GM20431 (cell line): ENCODE measurements around the gene ANKRA2.

Experiments
- in situ Hi-C: fragments of 300-500 bp; cut with MseI, MboI; formaldehyde crosslinking; loops from one replicate; pipeline ENCODE4 v1.15.0; 2020; ENCODE audit warnings: low sequenced_read_pairs; ENCODE audit not compliant: unreplicated experiment

The ANKRA2 gene

DNA sequence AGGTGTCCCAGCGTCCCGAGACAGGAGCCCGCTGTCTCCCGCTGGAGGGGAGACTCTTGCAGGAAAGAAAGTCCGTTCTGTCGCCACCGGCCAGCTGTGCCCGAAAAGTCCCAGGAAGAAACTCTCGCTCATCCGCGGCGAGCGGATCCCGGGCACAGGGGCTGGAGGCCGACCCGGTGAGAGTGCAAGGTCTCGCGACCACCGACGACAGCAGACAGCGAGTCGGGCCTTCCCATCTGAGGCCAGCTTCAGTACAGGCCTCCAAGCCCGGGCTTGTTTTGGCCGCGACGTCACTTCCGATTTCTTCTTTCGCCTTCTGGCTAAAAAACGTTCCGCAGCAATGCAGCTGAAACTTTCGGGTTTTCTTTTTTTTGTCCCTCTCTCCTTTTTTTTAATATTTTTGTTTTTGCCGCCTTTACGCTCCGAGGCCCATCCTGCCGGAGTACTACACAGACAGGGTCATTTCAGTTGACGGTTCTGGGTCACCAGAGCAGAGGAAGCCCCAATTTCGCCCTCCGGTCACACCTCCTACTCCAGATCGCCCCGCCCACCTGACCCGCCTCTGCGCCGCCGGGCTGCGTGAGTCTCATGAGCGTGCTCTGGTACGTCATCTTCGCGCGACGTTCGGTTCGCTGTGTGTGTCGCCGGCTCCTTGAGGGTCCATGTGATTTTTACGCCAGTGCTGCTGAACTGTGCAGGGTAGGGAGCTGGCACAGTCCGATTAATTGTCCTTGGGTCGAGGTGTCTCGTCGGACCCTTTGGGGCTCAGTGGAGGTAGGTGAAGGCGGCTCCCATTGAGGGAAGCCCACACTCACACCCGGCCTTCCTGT is at the start of gene ANKRA2, which contains the start of gene UTP15:
Gene ANKRA2, minus strand, starts transcription at position 501 of the 830 bp plus-strand sequence. CDS start 2,758 bp downstream, outside the sequence.
Gene UTP15, plus strand, starts transcription at position 605 of the 830 bp plus-strand sequence. CDS start 1,602 bp downstream, outside the sequence.
- in situ Hi-C loops = no loop called here

DNA sequence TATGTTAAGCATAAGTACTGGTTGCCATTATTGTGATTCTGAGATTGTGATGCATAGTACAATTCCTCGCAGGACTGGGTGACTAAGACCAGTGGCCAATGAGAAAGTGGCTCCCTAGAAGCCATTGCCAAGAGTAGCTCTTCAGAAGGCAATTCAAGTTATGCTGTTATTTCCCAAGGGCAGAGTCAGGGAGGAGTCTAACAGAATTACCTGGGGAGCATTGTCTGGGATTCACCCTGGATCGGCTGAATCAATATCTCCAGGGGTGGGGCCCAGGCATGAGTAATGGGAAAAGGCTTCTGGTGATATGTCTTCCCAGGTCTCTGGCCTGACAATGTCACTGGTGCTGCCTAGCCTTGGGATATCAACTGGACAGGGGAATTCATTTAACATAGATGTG is 49.6 kb upstream of the ANKRA2 start:
- in situ Hi-C loops = no loop called here

DNA sequence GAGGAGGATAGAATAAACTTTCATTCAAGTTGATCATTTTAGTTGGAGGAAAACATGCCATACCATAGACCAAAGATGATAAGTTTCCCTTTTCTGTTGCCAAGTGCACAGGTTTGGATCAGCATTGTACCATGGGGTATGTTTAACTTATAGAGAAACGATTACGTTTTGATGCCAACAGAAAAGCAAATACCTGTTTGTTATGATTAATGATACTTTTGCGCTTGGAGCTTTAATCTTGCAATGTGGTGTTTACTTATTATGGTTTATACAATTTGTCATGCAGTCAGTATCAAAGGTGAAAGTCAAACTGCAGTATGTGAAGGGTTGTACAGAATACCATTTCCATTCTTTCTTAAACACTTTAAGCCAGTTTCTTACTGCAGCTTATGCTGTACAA is 47.4 kb upstream of the ANKRA2 start:
- in situ Hi-C loops = no loop called here

- in situ Hi-C loops = no loop called here
These were observed 41.8 kb upstream of the ANKRA2 start for GRCh38 chr5:73607228-73607627.

DNA sequence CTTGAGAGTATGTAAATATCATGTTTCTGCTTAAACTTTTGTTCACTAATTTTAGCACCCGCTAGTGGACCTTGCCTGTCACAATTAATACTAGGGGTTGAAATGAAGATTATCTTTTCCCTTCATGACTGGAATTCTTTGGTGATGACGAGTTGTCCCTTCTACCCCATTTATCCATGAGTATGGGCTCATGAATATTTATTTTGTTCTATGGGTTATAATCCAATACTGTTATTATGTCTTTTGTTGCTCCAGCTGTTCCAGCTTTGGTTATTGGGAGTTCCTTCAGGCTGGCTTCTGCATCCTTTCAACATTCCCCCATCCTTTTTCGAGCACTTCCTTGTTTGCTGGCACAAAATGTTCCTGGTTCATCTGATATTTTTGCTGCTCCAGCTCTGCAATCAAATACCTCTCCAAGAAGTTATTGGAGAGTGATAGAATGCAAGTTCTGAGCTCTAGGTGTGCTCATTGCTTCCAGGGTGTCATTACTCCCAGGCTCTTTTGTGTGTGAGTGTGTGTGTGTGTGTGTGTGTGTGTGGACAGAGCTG is 40.8 kb upstream of the ANKRA2 start:
- in situ Hi-C loops = no loop called here

GRCh38 chr5:73605223-73606087 is 40.0 kb upstream of the ANKRA2 start:
- in situ Hi-C loops = no loop called here

DNA sequence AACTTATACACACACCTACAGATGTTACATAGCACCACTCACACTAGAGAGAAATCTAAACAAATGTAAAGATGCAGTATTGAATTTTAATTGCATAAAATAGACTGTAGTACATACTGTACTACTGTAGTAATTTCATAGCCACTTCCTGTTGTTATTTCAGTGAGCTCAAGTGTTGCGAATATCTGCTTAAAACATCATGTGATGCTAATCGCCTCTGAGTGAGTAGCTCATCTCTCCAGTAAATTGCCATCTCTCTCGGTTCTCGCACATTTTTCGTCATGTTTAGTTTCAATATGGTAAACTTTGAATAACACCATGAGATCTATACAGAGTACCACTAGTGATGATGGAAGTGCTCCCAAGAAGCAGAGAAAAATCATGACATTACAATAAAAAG is 38.6 kb upstream of the ANKRA2 start:
- in situ Hi-C loops = no loop called here

DNA sequence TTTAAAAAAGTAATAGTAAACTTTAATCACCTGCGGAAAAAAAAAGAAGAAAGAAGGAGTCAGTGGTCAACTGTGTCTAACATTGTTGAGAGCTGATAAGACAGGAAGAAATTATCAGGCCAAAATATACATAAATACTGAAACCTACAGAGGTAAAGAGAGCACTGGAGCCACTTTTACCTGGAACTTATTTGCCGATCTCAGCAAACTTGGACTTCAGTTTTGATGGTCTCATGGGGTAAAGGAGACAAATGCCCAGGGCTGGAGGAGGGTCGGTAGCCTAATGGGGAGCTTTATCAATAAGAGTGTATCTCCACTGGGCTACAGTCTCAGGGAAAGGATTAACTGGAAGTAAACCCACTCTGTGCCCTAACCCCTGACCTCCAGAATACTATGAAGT is 33.9 kb upstream of the ANKRA2 start:
- in situ Hi-C loops = loop anchor here (25.0 kb wide), 1 partner anchor 1063 kb away; no protein-coding TSS in a partner anchor

DNA sequence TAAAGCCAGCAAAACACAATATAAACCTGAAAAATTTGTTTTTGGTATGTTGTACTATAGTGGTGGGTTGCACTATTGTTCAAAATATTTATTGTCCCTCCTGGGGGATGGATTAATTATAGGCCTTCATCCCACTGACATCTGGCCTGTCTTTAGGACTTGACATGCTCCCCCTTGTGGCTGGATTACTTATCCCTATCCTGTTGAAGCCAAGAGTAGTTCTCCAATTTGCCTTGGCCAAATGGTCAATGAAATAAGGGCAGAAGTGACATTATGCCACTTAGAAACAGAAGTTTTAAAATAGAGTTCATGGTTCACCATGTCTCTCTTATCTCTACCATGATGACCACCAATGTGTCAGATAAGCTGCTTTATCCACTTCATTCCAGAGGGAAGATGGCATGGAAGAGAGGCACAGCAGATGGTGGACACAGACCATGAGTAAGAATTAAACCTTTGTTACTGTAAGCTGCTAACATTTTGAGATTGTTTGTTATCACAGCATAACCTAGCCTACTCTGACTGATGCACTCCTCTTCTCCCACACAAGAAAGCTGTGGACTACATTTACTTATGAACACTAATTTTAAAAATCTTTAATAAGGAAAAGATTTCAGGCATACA is 31.4 kb upstream of the ANKRA2 start:
- in situ Hi-C loops = loop anchor here (25.0 kb wide), 1 partner anchor 1065 kb away; no protein-coding TSS in a partner anchor

DNA sequence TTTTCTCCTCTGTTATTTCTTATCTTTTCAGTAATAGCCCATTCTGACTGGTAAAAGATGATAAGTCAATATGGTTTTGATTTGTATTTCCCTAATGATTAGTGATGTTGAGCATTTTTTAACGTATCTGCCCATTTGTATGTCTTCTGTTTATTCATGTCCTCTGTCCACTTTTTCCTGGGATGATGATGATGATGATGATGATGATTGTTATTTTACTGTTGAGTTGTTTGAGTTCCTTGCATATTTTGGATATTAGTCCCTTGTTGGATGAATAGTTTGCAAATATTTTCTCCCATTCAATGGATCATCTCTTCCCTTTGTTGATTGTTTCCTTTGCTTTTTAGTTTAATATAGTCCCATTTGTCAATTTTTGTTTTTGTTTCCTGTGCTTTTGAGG is 27.1 kb upstream of the ANKRA2 start:
- in situ Hi-C loops = loop anchor here (25.0 kb wide), 1 partner anchor 1070 kb away; no protein-coding TSS in a partner anchor

DNA sequence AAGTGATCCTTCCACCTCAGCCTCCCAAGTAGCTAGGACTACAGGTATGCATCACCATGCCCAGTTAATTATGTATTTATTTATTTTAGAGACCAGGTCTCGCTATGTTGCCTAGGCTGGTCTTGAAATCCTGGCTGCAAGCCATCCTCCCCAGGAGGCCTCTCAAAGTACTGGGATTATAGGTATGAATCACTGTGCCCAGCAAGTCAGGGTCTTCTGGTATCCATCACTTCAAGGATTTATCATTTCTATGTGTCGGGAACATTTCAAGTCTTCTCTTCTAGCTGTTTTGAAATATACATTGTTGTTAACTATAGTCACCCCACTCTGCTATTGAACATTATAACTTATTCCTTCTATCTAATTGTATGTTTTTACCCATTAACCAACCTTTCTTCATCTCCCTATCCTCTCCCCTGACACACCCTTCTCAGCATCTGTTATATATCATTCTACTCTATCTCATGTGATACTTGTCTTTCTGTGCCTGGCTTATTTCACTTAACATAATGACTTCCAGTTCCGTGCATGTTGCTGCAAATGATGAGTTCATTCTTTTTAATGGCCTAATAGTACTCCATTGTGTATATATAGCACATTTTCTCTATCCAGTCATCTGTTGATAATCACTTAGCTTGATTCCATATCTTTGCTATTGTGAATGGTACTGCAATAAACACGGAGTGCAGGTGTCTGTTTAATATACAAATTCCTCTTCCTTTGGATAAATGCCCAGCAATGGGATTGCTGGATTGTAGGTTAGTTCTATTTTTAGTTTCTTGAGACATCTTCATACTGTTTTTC is 26.5 kb upstream of the ANKRA2 start:
- in situ Hi-C loops = loop anchor here (25.0 kb wide), 1 partner anchor 1070 kb away; no protein-coding TSS in a partner anchor

DNA sequence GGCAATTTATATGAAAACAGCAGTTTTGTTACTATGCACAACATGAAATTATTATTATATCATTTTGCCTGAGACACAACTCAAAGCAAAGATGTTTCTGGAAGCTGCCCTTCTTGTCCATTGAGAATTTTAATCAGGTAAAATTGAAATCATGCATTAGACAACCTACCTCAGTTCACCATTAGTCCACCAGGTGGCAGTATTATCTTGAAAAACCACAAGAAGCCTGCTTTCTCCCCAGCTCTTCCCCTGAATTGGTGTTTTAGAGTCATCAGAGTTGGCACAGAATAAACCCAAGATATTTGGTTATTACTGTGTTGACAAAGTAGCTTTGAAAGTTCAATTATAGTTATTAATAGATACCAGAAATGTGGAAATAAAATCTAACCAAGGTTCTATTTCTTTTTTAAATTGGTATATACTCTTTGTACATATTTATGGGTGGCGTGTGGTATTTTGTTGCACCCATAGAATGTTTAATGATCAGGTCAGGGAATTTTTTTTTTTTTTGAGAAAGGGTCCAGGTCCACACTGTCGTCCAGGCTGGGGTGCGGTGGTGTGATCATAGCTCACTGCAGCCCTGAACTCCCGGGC is 25.8 kb upstream of the ANKRA2 start:
- in situ Hi-C loops = loop anchor here (25.0 kb wide), 1 partner anchor 1071 kb away; no protein-coding TSS in a partner anchor

- in situ Hi-C loops = loop anchor here (10.0 to 25.0 kb wide), 2 partner anchors 207 to 1074 kb away; no protein-coding TSS in a partner anchor
These were observed 22.5 kb upstream of the ANKRA2 start for GRCh38 chr5:73587923-73588322.

- in situ Hi-C loops = loop anchor here (10.0 to 25.0 kb wide), 2 partner anchors 212 to 1080 kb away; no protein-coding TSS in a partner anchor
These were observed 17.1 kb upstream of the ANKRA2 start for GRCh38 chr5:73582285-73583145.

GRCh38 chr5:73565969-73566547 is 619 bp upstream of the ANKRA2 start:
- in situ Hi-C loops = no loop called here

- in situ Hi-C loops = no loop called here
These were observed 764 bp downstream of the ANKRA2 start for GRCh38 chr5:73564675-73565074.

GRCh38 chr5:73564018-73564417 is 1.4 kb downstream of the ANKRA2 start:
- in situ Hi-C loops = no loop called here
